GDM1 (cell line): ENCODE measurements around the gene CAVIN2.
A peak's percentile ranks its signal among the peaks of the same experiment; 100 is the strongest.

Experiments
- DNase-seq: peaks from one replicate; lab custom pipeline; 2025; lab: John Stamatoyannopoulos, UW

The CAVIN2 gene, protein sequence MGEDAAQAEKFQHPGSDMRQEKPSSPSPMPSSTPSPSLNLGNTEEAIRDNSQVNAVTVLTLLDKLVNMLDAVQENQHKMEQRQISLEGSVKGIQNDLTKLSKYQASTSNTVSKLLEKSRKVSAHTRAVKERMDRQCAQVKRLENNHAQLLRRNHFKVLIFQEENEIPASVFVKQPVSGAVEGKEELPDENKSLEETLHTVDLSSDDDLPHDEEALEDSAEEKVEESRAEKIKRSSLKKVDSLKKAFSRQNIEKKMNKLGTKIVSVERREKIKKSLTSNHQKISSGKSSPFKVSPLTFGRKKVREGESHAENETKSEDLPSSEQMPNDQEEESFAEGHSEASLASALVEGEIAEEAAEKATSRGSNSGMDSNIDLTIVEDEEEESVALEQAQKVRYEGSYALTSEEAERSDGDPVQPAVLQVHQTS

GRCh38 chr2:191846515-191847476 lies at the start of gene CAVIN2:
TSS of gene CAVIN2 (minus strand) at chr2:191847088. CDS start at chr2:191846925, 163 bp downstream.
- peak; percentile 89 for DNase-seq

DNA sequence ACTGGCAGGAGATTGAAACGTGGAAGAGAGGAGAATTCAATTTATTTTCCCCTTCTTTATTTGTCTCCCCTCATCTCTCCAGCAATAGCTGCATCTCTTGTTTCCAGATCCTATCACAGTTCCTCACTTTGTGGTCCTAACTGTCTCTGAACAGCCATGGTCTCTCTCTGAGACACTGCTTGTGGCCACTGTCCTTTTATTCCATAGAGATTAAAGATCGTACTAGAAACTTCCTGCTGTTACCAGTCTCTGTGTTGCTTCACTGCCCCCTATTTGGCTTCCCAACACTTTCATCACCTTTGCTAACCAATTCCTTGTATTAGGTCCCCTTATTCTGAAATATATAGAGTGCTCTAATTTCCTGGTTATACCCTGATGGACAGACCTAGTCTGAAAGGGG lies 48.9 kb upstream of the CAVIN2 start:
- DNase-seq, result no peak

DNA sequence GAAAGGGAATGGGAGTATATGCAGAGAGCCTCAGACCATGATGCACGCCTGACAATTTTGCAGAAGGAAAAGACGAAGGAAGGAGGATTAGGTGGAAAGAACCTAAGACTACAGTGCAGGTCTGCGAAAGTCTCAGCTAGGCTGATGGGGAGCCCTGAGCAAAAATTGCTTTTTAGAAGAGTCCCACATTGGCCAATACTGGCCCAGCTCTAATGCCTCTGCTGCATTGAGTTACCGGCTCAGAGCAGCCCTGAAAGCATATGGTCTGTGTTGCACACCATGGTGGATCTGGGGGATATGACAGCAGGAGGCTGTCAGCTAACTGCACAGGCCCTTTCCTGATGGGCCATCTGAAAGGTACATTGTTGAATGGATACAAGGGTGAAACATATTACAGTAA lies 48.3 kb upstream of the CAVIN2 start:
- DNase-seq, result no peak

DNA sequence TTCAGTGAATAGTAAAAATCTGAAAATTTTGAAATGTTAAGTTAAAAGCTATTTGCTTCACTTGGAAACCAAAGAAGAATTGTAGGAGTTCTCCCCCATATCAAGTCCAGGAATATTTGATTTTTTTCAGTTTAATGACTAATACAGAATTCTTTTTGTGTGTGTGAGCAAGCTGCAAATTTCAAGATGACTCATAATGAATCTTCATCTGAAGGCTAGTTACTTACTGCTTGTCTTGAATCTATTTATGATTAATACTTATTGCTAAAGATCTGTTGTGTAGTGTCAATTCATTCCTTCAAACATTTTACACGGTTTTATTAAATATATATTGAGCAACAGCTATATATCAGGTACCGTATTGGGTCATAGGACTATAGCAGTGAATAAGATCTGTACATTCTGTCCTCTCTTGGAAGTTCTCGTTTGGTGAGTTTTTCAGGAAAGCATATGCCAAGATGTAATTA lies 47.8 kb upstream of the CAVIN2 start:
- DNase-seq, result no peak

DNA sequence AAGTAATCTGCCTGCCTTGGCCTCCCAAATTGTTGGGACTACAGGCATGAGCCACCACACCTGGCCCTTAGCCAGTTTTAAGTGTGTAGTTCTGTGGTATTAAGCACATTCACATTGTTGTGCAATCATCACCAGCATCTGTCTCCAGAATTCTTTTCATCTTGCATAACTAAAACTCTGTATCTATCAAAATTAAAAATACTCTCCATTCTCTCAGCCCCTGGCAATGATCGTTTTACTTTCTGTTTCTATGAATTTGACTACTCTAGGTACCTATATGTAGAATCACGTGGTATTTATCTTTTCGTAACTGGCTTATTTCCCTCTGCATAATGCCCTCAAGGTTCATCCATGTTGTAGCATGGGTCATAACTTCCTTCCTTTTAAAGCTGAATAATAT lies 45.5 kb upstream of the CAVIN2 start:
- DNase-seq, result no peak

- no peak for DNase-seq
These were observed 44.8 kb upstream of the CAVIN2 start for GRCh38 chr2:191891656-191892055.

GRCh38 chr2:191889931-191890330 lies 43.0 kb upstream of the CAVIN2 start:
- DNase-seq, result no peak

GRCh38 chr2:191888400-191889166 lies 41.7 kb upstream of the CAVIN2 start:
- DNase-seq, result no peak

DNA sequence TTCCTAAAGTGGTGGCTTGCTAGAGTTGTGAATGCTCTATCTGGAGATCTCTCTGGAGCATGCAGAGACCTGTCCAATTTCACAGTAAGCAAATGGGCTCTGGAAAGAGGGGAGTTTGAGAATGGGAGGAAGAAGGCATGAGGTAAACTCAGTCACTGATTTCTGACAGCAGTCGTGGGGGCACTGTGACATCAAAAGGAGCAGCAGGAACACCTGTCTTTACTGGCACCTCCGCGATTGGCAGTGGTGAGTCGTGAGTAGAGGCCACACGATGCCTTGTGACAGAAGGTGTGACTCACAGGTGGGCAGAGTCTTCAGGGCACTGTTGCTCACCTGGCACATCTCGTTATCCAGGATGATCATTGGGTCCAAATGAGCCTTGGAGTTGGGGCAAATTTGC lies 38.8 kb upstream of the CAVIN2 start:
- DNase-seq, result no peak

GRCh38 chr2:191885098-191885497 lies 38.2 kb upstream of the CAVIN2 start:
- DNase-seq, result no peak

GRCh38 chr2:191881982-191882816 lies 35.3 kb upstream of the CAVIN2 start:
- DNase-seq, result no peak

DNA sequence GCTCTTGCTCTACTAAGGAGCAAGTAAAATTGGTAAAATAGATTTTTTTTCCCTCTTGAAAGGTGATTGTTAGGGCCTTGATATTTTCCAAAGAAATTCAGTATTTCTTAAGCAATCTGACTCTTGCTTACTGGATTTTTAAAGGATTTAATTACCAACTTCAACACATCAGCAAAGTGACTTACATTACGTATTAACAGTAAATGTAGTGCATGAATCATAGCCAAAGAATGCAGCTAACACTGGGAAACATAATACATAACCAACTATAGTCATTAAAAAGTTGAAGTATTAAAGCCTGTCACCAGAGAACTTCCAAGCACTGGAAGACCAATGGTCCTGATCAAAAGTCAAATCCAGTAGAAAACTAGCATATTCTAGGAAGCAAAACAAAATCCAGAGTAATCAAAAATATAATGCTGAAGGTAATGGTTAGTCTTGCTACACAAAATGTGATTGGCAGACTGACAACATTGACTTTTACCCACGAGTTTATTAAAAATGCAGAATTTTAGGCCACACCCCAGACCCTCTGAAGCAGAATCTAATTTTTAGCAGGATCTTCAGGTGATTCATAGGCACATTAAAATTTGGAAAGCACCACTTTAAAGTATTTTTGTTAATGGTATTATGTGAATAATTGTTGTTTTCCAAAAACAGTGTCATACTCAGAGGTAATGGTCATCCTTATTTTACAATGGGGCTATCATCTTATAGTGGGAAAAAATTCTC lies 31.8 kb upstream of the CAVIN2 start:
- DNase-seq, result no peak

- DNase-seq, result no peak
These were observed 31.0 kb upstream of the CAVIN2 start for GRCh38 chr2:191877875-191878274.

DNA sequence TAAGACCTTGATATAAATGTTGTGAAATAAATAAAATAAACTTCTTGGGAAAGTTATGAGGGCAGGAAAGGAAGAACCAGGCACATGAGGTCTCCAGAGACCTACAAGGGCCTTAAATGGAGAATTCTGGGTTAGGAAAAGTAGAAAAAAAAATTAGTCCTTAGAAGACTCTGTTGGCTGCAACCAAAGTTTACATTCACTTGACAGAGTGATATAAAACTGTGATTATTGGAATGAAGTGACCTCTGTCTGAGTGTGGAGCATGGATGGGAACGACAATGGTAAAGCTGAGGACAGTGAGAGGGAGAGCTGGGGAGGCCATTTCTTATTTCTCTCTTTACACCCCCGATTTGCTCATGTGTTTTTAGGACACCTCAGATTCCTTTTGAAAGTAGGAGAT lies 29.0 kb upstream of the CAVIN2 start:
- DNase-seq, result no peak

GRCh38 chr2:191870744-191871143 lies 23.9 kb upstream of the CAVIN2 start:
- no peak for DNase-seq

GRCh38 chr2:191869781-191870180 lies 22.9 kb upstream of the CAVIN2 start:
- DNase-seq, result no peak

DNA sequence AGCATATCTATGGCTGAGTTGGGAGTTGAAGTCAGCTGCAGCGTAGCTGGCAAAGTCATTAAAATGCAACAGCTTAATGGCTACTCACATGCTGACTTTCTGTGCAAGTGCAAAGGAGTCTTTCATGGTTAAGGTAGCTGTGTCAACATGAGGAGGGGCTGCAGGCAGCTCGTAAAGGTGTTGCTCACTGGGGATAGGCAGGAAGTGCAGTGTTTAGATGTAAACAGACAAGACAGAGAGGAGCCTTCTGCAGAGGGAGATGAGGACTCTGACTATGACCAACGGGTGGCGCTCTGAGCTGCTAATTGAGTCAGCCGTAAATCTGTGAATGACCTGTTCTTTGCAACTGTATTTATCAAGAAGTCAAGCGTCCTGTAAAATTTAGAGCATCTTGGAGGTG lies 22.3 kb upstream of the CAVIN2 start:
- no peak for DNase-seq

GRCh38 chr2:191867507-191867847 lies 20.6 kb upstream of the CAVIN2 start:
- DNase-seq, result no peak

DNA sequence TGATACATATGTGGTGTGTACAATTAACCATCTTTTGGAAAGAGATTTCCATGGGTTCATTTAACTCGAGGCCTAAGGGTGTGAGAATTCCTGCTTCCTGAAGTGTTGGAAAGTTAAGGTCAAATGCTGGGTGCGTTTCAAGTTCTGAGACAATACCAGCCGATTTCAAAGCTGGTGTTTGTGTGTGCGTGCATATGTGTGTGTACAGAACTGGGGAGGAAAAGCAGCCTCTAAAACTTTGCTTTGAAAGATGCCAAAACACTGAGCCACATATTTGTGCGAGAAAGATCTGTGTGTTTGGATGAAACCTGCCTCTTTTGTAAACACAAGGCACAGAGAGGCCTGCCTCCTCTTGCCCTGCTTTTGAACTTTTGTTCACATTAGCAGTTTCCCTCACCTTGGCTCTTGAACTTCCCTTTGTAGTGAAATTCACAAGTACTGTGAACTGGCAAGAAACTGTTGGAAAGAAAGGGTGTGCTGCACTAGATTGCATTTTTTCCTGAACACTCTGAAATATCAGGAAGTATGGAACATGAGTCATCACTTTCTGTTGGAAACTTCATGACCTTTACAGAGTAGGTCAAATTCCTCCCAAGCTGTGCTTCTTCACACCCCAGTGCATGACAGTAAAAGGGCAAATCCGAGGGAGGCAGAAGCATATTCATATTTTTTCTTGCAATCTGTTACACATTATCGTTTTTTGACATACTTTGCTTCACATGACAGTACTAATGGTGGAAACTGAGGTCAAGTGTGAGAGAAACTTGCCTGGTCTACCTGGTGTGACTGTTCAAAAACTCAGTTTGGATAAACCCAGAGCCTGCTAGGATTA lies 20.0 kb upstream of the CAVIN2 start:
- peak; percentile 23 for DNase-seq

GRCh38 chr2:191866195-191866594 lies 19.3 kb upstream of the CAVIN2 start:
- no peak for DNase-seq
